IMR-90 (cell line): Measurements from ENCODE around the gene NSD2.

Source experiments
- BHLHE40 ChIP-seq: fragments of 150-350 bp; IDR thresholded peaks from 2 replicates; pipeline ENCODE4 v1.6.1; 2016; ENCODE audit warnings: mild to moderate bottlenecking, low read depth, low read length
- CTCF ChIP-seq: conservative IDR thresholded peaks from 2 replicates; pipeline ENCODE4 v1.5.1; 2012; ENCODE audit warnings: mild to moderate bottlenecking, low read depth, low read length, improper control_type of control experiment
- ELK1 ChIP-seq: fragments of 150-350 bp; IDR thresholded peaks from 2 replicates; pipeline ENCODE4 v1.6.1; 2016; ENCODE audit warnings: low read depth, mild to moderate bottlenecking, low read length, moderate library complexity, borderline replicate concordance
- FOS ChIP-seq: fragments of 150-350 bp; IDR thresholded peaks from 2 replicates; pipeline ENCODE4 v1.6.1; 2016; ENCODE audit warnings: low read depth, low read length
- MAZ ChIP-seq: IDR thresholded peaks from 2 replicates; pipeline ENCODE4 v1.6.1; 2012; ENCODE audit warnings: low read depth, mild to moderate bottlenecking, low read length, improper control_type of control experiment, moderate library complexity, borderline replicate concordance
- POLR2A ChIP-seq: IDR thresholded peaks from 2 replicates; pipeline ENCODE4 v1.6.1; 2012; ENCODE audit warnings: mild to moderate bottlenecking, low read depth, low read length
- RCOR1 ChIP-seq: IDR thresholded peaks from 2 replicates; pipeline ENCODE4 v1.6.1; 2012; ENCODE audit warnings: mild to moderate bottlenecking, low read length, improper control_type of control experiment; ENCODE audit not compliant: insufficient replicate concordance
- RFX5 ChIP-seq: IDR thresholded peaks from 2 replicates; pipeline ENCODE4 v1.8.0; 2012; ENCODE audit warnings: low read depth, mild to moderate bottlenecking, low read length, moderate library complexity
- SMC3 ChIP-seq: fragments of 150-350 bp; IDR thresholded peaks from 2 replicates; pipeline ENCODE4 v1.6.1; 2016; ENCODE audit warnings: low read depth, mild to moderate bottlenecking, antibody characterized with exemption, low read length, moderate library complexity
- USF2 ChIP-seq: fragments of 150-350 bp; IDR thresholded peaks from 2 replicates; pipeline ENCODE4 v1.6.1; 2017; ENCODE audit warnings: mild to moderate bottlenecking, antibody characterized with exemption, low read length, low read depth

GRCh38 chr4:1994938-1995337 is 123.7 kb downstream of the NSD2 start:
- no peak for TF ChIP-seq CTCF
- no peak for TF ChIP-seq RCOR1
- TF ChIP-seq SMC3, result no peak
- no peak for TF ChIP-seq POLR2A
- TF ChIP-seq ELK1, result no peak
- no peak for TF ChIP-seq USF2
- TF ChIP-seq MAZ, result no peak
- no peak for TF ChIP-seq BHLHE40
- no peak for TF ChIP-seq FOS
- no peak for TF ChIP-seq RFX5
